Karpas-422 (cell line): ENCODE measurements around the gene XPO6. TPM values are rescaled to one million over a fixed set of nuclear protein-coding genes. Genes with fewer than 3 reads are reported as not detected.

ENCODE experiments used
- DNase-seq: peaks from one replicate; pipeline ENCODE4 v3.0.0-alpha.2; 2015
- H2AFZ ChIP-seq: fragments of 200-600 bp; sonication (generic); 2 replicates; pipeline ENCODE4 v1.6.1; 2014; ENCODE audit warnings: antibody characterized with exemption, low read length, mixed read lengths
- H3K27ac ChIP-seq: fragments of 200-600 bp; sonication (generic); 2 replicates; pipeline ENCODE4 v1.5.1; 2014; ENCODE audit warnings: mild to moderate bottlenecking, low read length, moderate library complexity
- H3K27me3 ChIP-seq: fragments of 200-600 bp; sonication (generic); 2 replicates; pipeline ENCODE4 v1.6.1; 2014; ENCODE audit warnings: low read length, mixed read lengths
- H3K36me3 ChIP-seq: fragments of 200-600 bp; sonication (generic); 2 replicates; pipeline ENCODE4 v1.6.1; 2014; ENCODE audit warnings: low read length, mixed read lengths; ENCODE audit not compliant: insufficient read depth
- H3K4me1 ChIP-seq: fragments of 200-600 bp; sonication (generic); 2 replicates; pipeline ENCODE4 v1.6.1; 2014; ENCODE audit warnings: mild to moderate bottlenecking, low read length, mixed read lengths
- H3K4me2 ChIP-seq: fragments of 200-600 bp; sonication (generic); 2 replicates; pipeline ENCODE4 v1.6.1; 2014; ENCODE audit warnings: low read length, low read depth, mild to moderate bottlenecking; ENCODE audit not compliant: poor library complexity, severe bottlenecking
- H3K4me3 ChIP-seq: fragments of 200-600 bp; sonication (generic); 2 replicates; pipeline ENCODE4 v1.5.1; 2014; ENCODE audit warnings: mild to moderate bottlenecking, antibody characterized with exemption, low read length, mixed read lengths
- H3K79me2 ChIP-seq: fragments of 200-600 bp; sonication (generic); 2 replicates; pipeline ENCODE4 v1.6.1; 2014; ENCODE audit warnings: mild to moderate bottlenecking, low read length, mixed read lengths
- H3K9ac ChIP-seq: fragments of 200-600 bp; sonication (generic); 2 replicates; pipeline ENCODE4 v1.6.0; 2014; ENCODE audit warnings: low read length
- H3K9me2 ChIP-seq: fragments of 200-600 bp; sonication (generic), shearing (Covaris generic); replicated peaks from 2 replicates; pipeline ENCODE4 v1.6.0; 2014; ENCODE audit warnings: mild to moderate bottlenecking, low read length, moderate library complexity; ENCODE audit not compliant: insufficient read depth
- H3K9me3 ChIP-seq: fragments of 300-700, 200-600 bp; sonication (generic); 2 replicates; pipeline ENCODE4 v1.6.1; 2014; ENCODE audit warnings: low read length, mixed read lengths
- H4K20me1 ChIP-seq: fragments of 200-600 bp; sonication (generic); 2 replicates; pipeline ENCODE4 v1.6.1; 2014; ENCODE audit warnings: mild to moderate bottlenecking, antibody characterized with exemption, low read length, low read depth; ENCODE audit not compliant: insufficient read depth
- total RNA-seq: library from RNA; depleted of rRNA; stranded (reverse); fragments of >200 nt; shearing (Covaris generic); gene quantifications from 2 replicates; pipeline ENCODE4 v1.2.3, GENCODE V29; 2014; ENCODE audit warnings: low replicate concordance

Gene XPO6
- total RNA-seq, 1 experiment from 2014 or later, result 136 TPM

DNA sequence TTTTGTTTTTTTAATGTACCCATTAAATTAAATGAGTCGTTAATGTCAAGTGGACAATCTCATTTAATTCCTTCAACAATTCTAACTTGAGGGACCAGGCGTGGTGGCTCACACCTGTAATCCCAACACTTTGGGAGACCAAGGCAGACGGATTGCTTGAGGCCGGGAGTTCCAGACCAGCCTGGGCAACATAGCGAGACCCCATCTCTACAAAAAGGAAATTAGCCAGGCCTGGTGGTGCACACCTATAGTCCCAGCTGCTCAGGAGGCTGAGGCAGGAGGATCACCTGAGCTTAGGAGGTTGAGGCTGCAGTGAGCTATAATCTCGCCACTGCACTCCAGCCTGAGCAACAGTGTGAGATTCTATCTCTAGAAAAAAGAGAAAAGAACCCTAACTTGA lies 127.6 kb downstream of the XPO6 start:
- Histone ChIP-seq H2AFZ (no peak overlapping the region), H3K79me2 (no peaks in the 10 kb centered on the region), H3K9me2 (no peaks in the 10 kb centered on the region), H3K36me3 (no peaks in the 10 kb centered on the region), H3K9me3 (no peaks in the 10 kb centered on the region), H3K4me1 (no peaks in the 10 kb centered on the region), H3K4me3 (no peak overlapping the region), H3K4me2 (no peak overlapping the region), H3K27me3 (no peaks in the 10 kb centered on the region), H3K9ac (no peak overlapping the region), H4K20me1 (peaks cover 9% of the 10 kb centered on the region; the same call in 1 of the 2 replicates), H3K27ac (no peak overlapping the region)
- no peak for DNase-seq

DNA sequence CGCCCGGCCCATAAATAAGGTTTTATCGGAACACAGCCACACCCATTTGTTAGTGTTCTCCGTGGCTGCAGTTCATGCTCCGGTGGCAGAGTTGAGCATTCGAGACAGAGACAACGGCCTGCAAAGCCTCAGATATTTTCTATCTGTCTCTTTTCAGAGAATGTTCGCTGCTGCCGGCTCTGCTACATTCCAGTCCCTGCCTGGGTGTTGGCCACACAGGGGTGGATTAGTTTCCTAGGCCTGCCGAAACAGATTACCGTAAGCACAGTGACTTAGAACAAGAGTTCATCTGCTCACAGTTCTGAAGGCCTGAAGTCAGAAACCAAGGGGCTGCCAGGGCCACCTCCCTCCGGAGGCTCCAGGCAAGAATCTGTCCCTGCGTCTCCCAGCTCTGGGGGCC lies 129.1 kb downstream of the XPO6 start:
- Histone ChIP-seq H3K36me3 (no peaks in the 10 kb centered on the region), H3K4me1 (no peaks in the 10 kb centered on the region), H3K9me2 (no peaks in the 10 kb centered on the region), H3K4me2 (no peak overlapping the region), H4K20me1 (peaks cover 5% of the 10 kb centered on the region; the same call in 1 of the 2 replicates), H3K9ac (no peak overlapping the region), H3K27me3 (no peaks in the 10 kb centered on the region), H3K9me3 (no peaks in the 10 kb centered on the region), H3K79me2 (no peaks in the 10 kb centered on the region), H2AFZ (no peak overlapping the region), H3K27ac (no peak overlapping the region), H3K4me3 (no peak overlapping the region)
- DNase-seq, result no peak

DNA sequence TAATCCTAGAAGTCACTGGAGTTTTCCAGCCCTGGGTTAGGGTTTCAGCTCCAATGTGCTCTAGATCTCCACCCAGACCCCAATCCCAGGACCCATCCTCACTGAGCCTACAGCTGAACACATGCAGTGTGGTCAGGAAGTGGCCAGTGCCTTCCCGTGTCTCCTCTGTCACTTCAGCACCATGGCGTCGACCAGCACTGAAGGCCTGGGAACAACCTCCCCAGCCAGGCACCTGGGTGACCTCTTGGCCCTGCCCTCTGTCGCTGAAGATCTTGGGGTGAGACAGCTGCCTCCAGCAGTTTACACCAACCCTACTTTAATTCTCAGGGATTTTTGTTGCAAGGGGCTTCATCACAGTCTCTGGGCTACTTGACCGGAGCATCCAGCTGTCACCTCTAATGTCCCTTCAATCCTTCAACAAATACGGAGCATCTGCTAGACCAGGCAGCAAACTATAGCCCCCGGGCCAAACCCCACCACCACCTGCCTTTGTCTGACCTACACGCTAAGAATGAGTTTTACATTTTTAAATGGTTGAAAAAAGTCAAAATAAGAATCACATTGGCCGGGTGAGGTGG lies 130.3 kb downstream of the XPO6 start:
- no peaks in the 10 kb centered on the region for H3K4me1 ChIP-seq
- no peaks in the 10 kb centered on the region for H3K36me3 ChIP-seq
- H3K9me2 ChIP-seq, result no peaks in the 10 kb centered on the region
- no peak overlapping the region for H3K9ac ChIP-seq
- DNase-seq, result no peak
- no peaks in the 10 kb centered on the region for H3K27me3 ChIP-seq
- H3K79me2 ChIP-seq, result no peaks in the 10 kb centered on the region
- no peaks in the 10 kb centered on the region for H3K9me3 ChIP-seq
- no peak overlapping the region for H2AFZ ChIP-seq
- H3K27ac ChIP-seq, result no peak overlapping the region
- H3K4me3 ChIP-seq, result no peak overlapping the region
- no peaks in the 10 kb centered on the region; the same call in 1 of the 2 replicates for H4K20me1 ChIP-seq
- no peak overlapping the region for H3K4me2 ChIP-seq

DNA sequence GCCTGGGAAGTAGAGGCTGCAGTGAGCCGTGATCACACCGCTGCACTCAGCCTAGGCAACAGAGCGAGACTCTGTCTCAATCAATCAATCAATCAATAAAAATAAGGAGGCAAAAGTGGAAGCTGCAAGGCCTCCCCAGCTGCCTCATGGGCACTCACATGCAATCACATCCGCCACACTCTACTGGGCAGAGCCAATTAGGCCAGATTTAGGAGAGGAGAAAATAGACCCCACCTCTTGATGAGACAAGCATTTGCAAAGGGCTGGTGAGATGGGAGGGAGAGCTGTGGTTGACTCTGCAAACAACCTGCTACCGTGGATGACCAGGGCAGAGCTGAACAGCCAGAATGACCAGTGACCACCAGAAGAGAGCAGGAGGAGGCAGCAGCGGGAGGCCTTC lies 133.5 kb downstream of the XPO6 start:
- Histone ChIP-seq H3K79me2 (no peaks in the 10 kb centered on the region), H3K36me3 (no peaks in the 10 kb centered on the region), H2AFZ (no peak overlapping the region), H3K9ac (no peak overlapping the region), H3K9me2 (no peaks in the 10 kb centered on the region), H3K27me3 (no peaks in the 10 kb centered on the region), H3K4me2 (no peak overlapping the region), H3K9me3 (no peaks in the 10 kb centered on the region), H4K20me1 (no peaks in the 10 kb centered on the region), H3K27ac (no peak overlapping the region), H3K4me1 (no peaks in the 10 kb centered on the region), H3K4me3 (no peak overlapping the region)
- DNase-seq, result no peak

DNA sequence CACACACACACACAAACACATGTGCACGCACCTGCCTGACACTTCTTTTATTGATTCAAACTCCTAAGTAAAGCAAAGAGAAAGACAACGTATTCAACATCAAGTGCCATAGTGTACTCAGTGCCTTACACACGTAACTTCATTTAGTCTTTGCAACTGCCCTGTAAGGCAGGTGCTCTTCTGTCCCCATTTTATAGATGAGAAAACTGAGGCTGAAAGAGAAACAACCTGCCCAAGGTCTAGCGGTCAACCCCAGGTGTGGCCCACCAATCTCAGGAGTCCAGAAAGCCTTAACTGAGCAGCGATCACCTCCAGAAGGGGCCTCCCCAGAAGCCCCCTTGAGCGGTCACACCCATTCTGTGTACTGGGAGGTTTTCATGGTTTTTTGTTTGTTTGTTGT lies 137.9 kb downstream of the XPO6 start:
- Histone ChIP-seq H3K36me3 (no peaks in the 10 kb centered on the region), H4K20me1 (no peaks in the 10 kb centered on the region), H3K4me2 (no peak overlapping the region), H3K9ac (no peak overlapping the region), H3K27me3 (no peaks in the 10 kb centered on the region), H3K79me2 (no peaks in the 10 kb centered on the region), H3K9me2 (no peaks in the 10 kb centered on the region), H3K4me3 (no peak overlapping the region), H3K27ac (no peak overlapping the region), H3K4me1 (no peaks in the 10 kb centered on the region), H2AFZ (no peak overlapping the region), H3K9me3 (no peaks in the 10 kb centered on the region)
- no peak for DNase-seq

DNA sequence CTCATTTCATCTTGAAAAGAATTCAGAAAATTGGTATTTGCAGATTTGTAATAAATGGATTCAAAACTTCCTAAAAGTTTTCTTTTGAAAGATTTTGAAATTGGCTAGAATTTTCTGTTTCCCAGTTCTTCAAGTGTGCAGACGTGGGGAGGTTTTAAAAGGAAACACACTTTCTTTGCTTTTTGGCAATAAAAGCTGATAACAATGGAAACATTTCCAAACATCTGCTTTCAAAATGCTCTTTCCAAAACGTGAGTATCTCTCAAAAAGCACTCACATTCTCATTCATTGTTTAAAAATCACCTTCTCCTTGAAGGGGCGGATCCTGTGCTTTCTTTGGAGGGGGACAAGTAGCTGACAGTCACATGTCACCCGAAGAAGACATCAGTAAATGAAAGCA lies 139.7 kb downstream of the XPO6 start:
- H3K4me2 ChIP-seq, result no peak overlapping the region
- H3K27ac ChIP-seq, result no peak overlapping the region
- H3K36me3 ChIP-seq, result no peaks in the 10 kb centered on the region
- H3K4me1 ChIP-seq, result no peaks in the 10 kb centered on the region
- H3K9me2 ChIP-seq, result no peaks in the 10 kb centered on the region
- no peak overlapping the region for H2AFZ ChIP-seq
- no peaks in the 10 kb centered on the region for H4K20me1 ChIP-seq
- H3K27me3 ChIP-seq, result no peaks in the 10 kb centered on the region
- no peak overlapping the region for H3K9ac ChIP-seq
- H3K9me3 ChIP-seq, result no peaks in the 10 kb centered on the region
- no peak overlapping the region for H3K4me3 ChIP-seq
- H3K79me2 ChIP-seq, result no peaks in the 10 kb centered on the region
- DNase-seq, result no peak

DNA sequence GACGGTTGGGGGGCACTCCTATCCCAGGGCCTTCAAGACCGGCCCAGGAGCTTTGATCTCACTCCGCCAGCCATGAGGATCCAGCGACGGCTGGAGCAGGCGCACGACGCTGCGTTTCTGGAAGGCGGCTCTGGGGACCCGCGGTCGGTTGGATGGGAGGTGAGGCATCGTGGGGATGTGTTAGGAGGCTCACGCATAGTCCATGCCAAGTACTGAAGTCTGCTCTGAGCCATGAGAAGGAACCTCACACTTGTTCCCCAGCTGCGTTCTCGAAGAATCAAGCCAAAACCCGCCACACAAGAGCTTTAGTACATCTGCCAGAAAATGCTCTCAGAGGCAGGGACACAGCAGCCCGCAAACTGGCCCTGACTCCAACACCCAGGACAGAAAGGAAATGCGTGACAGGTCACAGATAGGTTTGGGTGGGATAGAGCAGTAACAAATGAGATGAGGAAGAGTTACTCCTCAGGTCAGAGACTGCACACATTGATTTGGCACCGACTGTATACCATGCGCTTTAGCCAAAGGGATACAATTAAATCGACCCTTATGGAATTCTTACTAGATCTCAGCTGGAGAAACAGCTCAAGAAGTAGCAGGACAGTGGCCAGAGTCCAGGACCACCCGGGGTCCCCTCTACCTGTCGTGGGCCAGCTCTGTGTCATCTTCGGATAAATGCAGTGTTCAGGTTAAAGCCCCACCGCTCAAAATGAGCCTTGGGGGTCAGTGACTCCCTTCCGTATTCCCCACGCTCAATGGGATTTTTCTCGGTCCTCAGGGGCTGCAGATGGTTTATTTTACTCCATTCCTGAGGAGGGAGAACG lies 141.6 kb downstream of the XPO6 start:
- Histone ChIP-seq H3K9me3 (no peaks in the 10 kb centered on the region), H3K4me2 (no peak overlapping the region), H3K79me2 (no peaks in the 10 kb centered on the region)

DNA sequence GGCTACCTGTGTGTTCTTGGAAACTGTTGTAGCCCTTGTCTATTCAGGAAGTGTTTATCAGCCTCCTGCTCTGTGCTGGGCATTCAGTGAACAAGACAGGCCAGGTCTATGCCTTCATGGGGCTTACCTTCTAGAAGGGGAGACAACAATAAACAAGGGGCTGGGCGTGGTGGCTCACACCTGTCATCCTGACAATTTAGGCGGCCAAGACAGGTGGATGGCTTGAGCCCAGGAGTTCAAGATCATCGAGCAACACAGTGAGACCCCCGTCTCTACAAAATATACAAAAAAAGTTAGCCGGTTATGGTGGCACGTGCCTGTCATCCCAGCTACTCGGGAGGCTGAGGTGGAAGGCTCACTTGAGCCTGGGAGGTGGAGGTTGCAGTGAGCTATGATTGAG lies 142.8 kb downstream of the XPO6 start:
- no peaks in the 10 kb centered on the region for H3K79me2 ChIP-seq
- H3K36me3 ChIP-seq, result no peaks in the 10 kb centered on the region
- no peaks in the 10 kb centered on the region for H3K4me1 ChIP-seq
- H3K9ac ChIP-seq, result no peak overlapping the region
- H3K4me3 ChIP-seq, result no peak overlapping the region
- H3K9me3 ChIP-seq, result no peaks in the 10 kb centered on the region
- H3K27ac ChIP-seq, result no peak overlapping the region
- H3K27me3 ChIP-seq, result no peaks in the 10 kb centered on the region
- no peaks in the 10 kb centered on the region for H3K9me2 ChIP-seq
- H2AFZ ChIP-seq, result no peak overlapping the region
- DNase-seq, result no peak
- H3K4me2 ChIP-seq, result no peak overlapping the region
- H4K20me1 ChIP-seq, result no peaks in the 10 kb centered on the region

More for the DNA sequence above, 141.6 kb downstream of the XPO6 start:
- no peaks in the 10 kb centered on the region for H4K20me1 ChIP-seq
- H2AFZ ChIP-seq, result no peak overlapping the region
- H3K36me3 ChIP-seq, result no peaks in the 10 kb centered on the region
- no peak overlapping the region for H3K4me3 ChIP-seq
- no peak for DNase-seq
- H3K4me1 ChIP-seq, result no peaks in the 10 kb centered on the region
- no peaks in the 10 kb centered on the region for H3K27me3 ChIP-seq
- no peaks in the 10 kb centered on the region for H3K9me2 ChIP-seq
- no peak overlapping the region for H3K9ac ChIP-seq
- H3K27ac ChIP-seq, result no peak overlapping the region
